Fibroblast of lung (primary cell): Measurements from ENCODE around the gene FAM181A.

Experiments
- EZH2 ChIP-seq: IDR thresholded peaks from 2 replicates; pipeline ENCODE4 v1.5.1; 2012; ENCODE audit warnings: low read length, control low read depth, mild to moderate bottlenecking; ENCODE audit errors: missing control alignments
- TF ChIP-seq, protein P1 (sequence below), 2 donors: IDR thresholded peaks in 1 of 2; conservative IDR thresholded peaks in 1 of 2; 1 replicate in 1 of 2; 2 replicates in 1 of 2; pipeline ENCODE4 v1.5.1; 2011 to 2012; ENCODE audit warnings: low read length in 2 of 2, control low read depth in 1 of 2, inconsistent platforms in 1 of 2, low read depth in 1 of 2, mild to moderate bottlenecking in 1 of 2

GRCh38 chr14:93967637-93968250 lies 40.6 kb downstream of the FAM181A start:
- TF ChIP-seq, protein P1, sequence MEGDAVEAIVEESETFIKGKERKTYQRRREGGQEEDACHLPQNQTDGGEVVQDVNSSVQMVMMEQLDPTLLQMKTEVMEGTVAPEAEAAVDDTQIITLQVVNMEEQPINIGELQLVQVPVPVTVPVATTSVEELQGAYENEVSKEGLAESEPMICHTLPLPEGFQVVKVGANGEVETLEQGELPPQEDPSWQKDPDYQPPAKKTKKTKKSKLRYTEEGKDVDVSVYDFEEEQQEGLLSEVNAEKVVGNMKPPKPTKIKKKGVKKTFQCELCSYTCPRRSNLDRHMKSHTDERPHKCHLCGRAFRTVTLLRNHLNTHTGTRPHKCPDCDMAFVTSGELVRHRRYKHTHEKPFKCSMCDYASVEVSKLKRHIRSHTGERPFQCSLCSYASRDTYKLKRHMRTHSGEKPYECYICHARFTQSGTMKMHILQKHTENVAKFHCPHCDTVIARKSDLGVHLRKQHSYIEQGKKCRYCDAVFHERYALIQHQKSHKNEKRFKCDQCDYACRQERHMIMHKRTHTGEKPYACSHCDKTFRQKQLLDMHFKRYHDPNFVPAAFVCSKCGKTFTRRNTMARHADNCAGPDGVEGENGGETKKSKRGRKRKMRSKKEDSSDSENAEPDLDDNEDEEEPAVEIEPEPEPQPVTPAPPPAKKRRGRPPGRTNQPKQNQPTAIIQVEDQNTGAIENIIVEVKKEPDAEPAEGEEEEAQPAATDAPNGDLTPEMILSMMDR (conservative IDR thresholded peaks at IDR 0.05 in 1 of 2, IDR thresholded peaks at IDR 0.05 in 1 of 2; ENCODE audit: low read depth in 1 of 2, low read length in 2 of 2), result no peak
- no peak for TF ChIP-seq EZH2
